Left renal pelvis (tissue), 4 donors: ENCODE results near the gene VIPAS39. TPM values are rescaled to one million over a fixed set of nuclear protein-coding genes. Genes with fewer than 3 reads are reported as not detected.

Experiments
- DNase-seq, 4 donors: peaks; one replicate each; pipeline ENCODE4 v3.0.0-alpha.2; 2013; ENCODE audit warnings: low read depth in 4 of 4, low spot score in 3 of 4
- polyA plus RNA-seq, 4 donors: library from polyadenylated mRNA; unstranded; fragments of 120-200 nt; gene quantifications; one replicate each; pipeline ENCODE4 v1.2.1, GENCODE V29; 2013; ENCODE audit not compliant: insufficient read length in 4 of 4

Gene VIPAS39
- polyA plus RNA-seq, 4 donors: 25.0 to 34.6 (median 30.6) TPM

GRCh38 chr14:77407158-77407557, 50.2 kb downstream of the VIPAS39 start:
- DNase-seq: no peak

- DNase-seq: no peak
Observed at GRCh38 chr14:77406718-77407117, 50.7 kb downstream of the VIPAS39 start.

- DNase-seq: no peak
Observed at GRCh38 chr14:77406086-77406485, 51.3 kb downstream of the VIPAS39 start.

- no peak for DNase-seq
Observed at GRCh38 chr14:77403768-77404167, 53.6 kb downstream of the VIPAS39 start.

GRCh38 chr14:77400216-77400615, 57.2 kb downstream of the VIPAS39 start:
- DNase-seq: no peak

GRCh38 chr14:77390188-77390587, 67.2 kb downstream of the VIPAS39 start:
- DNase-seq: no peak

GRCh38 chr14:77378701-77379100, 78.7 kb downstream of the VIPAS39 start:
- no peak for DNase-seq

GRCh38 chr14:77377502-77377844, 79.9 kb downstream of the VIPAS39 start:
- no peak for DNase-seq

GRCh38 chr14:77376771-77377501, 80.5 kb downstream of the VIPAS39 start, which contains the start of the genes SAMD15 and TMED8:
SAMD15 (plus strand) TSS chr14:77377379; CDS start chr14:77377419, 40 bp downstream.
TMED8 (minus strand) TSS chr14:77377094; CDS start chr14:77377053, 41 bp downstream.
- peak; percentile 71 to 77 (median 74) for DNase-seq

Other genes starting within 250 kb of the VIPAS39 start
- gene NGB, start 186.4 kb downstream of the VIPAS39 start, polyA plus RNA-seq: under 1 TPM in 1 of 4 donors, not detected in 3; 0.07 TPM
- 10 to 100 TPM; 32.8 to 52.3 (median 42.2) TPM for gene POMT2, start 136.7 kb downstream of the VIPAS39 start, polyA plus RNA-seq
- 10 to 100 TPM; 16.3 to 30.5 (median 25.0) TPM for gene GSTZ1, start 136.6 kb downstream of the VIPAS39 start, polyA plus RNA-seq
- 10 to 100 TPM; 11.1 to 24.4 (median 22.4) TPM for gene TMED8, start 80.5 kb downstream of the VIPAS39 start, polyA plus RNA-seq
- gene SAMD15, start 80.2 kb downstream of the VIPAS39 start, polyA plus RNA-seq: 10 to 100 TPM in 1 of 4 donors, 1 to 10 TPM in 3; 1.5 to 10.4 (median 9.6) TPM
- 1 to 10 TPM in 3 of 4 donors, under 1 TPM in 1; 0.96 to 3.7 (median 2.7) TPM for gene NOXRED1, start 34.1 kb downstream of the VIPAS39 start, polyA plus RNA-seq
- gene AHSA1, start 492 bp upstream of the VIPAS39 start, polyA plus RNA-seq: 100 to 1,000 TPM; 166 to 222 (median 203) TPM
- gene ISM2, start 41.2 kb upstream of the VIPAS39 start, polyA plus RNA-seq: 1 to 10 TPM in 3 of 4 donors, under 1 TPM in 1; 0.74 to 3.2 (median 1.2) TPM
- 10 to 100 TPM; 35.2 to 72.9 (median 69.2) TPM for gene SPTLC2, start 159.0 kb upstream of the VIPAS39 start, polyA plus RNA-seq